HEK293 (cell line): ENCODE results near the gene VSTM2L.

Source experiments
- CTCF ChIA-PET: fragments of 350-600 bp; formaldehyde crosslinking; extraction: SDS; loops from one replicate; lab custom pipeline; 2021; ENCODE audit warnings: antibody characterized with exemption; lab: Yijun Ruan, JAX
- POLR2A ChIA-PET: fragments of 300-600 bp; formaldehyde crosslinking; extraction: SDS; loops from one replicate; lab custom pipeline; 2020; ENCODE audit warnings: antibody characterized with exemption, inconsistent platforms; lab: Yijun Ruan, JAX
- H3K27ac ChIP-seq: fragments of 200-500 bp; sonication (Bioruptor generic); 2 replicates; pipeline ENCODE4 v1.5.1; 2014; ENCODE audit warnings: low read depth, low read length, control low read depth, inconsistent platforms; ENCODE audit errors: extremely low read depth
- H3K36me3 ChIP-seq, 2 experiments: fragments of 200-500 bp in 1 of 2; sonication (Bioruptor generic) in 1 of 2; 1 replicate in 1 of 2; 2 replicates in 1 of 2; pipeline ENCODE4 v1.5.1; 2014 to 2017; ENCODE audit warnings: inconsistent platforms in 2 of 2, low read length in 2 of 2; ENCODE audit not compliant: control insufficient read depth in 2 of 2, insufficient read depth in 1 of 2
- H3K4me1 ChIP-seq: fragments of 200-500 bp; sonication (Bioruptor generic); 2 replicates; pipeline ENCODE4 v1.5.1; 2014; ENCODE audit warnings: mild to moderate bottlenecking, low read length, inconsistent platforms; ENCODE audit not compliant: control insufficient read depth, insufficient read depth
- H3K4me3 ChIP-seq: 2 replicates; pipeline ENCODE4 v1.5.1; 2011; ENCODE audit warnings: low read depth, mild to moderate bottlenecking, control low read depth, low read length, moderate library complexity
- H3K9me3 ChIP-seq: fragments of 200-500 bp; sonication (Bioruptor generic); 2 replicates; pipeline ENCODE4 v1.5.1; 2014; ENCODE audit warnings: low read depth, low read length, inconsistent platforms; ENCODE audit not compliant: control insufficient read depth, insufficient read depth
- ATF2 ChIP-seq: fragments of 450-650 bp; formaldehyde crosslinking; IDR thresholded peaks from 2 replicates; pipeline ENCODE4 v1.5.1; 2016; ENCODE audit warnings: missing biosample characterization, missing genetic modification characterization, low read depth
- CTCF ChIP-seq: fragments of 450-650 bp; formaldehyde crosslinking; IDR thresholded peaks from 2 replicates; pipeline ENCODE4 v1.5.1; 2016; ENCODE audit warnings: missing biosample characterization, missing genetic modification characterization
- HOXA7 ChIP-seq: sonication (generic); formaldehyde crosslinking; IDR thresholded peaks from 2 replicates; pipeline ENCODE4 v1.8.1; 2022; ENCODE audit warnings: missing genetic modification reagents, borderline replicate concordance
- HOXD13 ChIP-seq: sonication (generic); formaldehyde crosslinking; IDR thresholded peaks from 2 replicates; pipeline ENCODE4 v1.8.0; 2022; ENCODE audit warnings: missing genetic modification reagents, borderline replicate concordance
- OVOL3 ChIP-seq: fragments of 450-650 bp; formaldehyde crosslinking; IDR thresholded peaks from 2 replicates; pipeline ENCODE4 v1.5.1; 2016; ENCODE audit warnings: missing biosample characterization, missing genetic modification characterization
- PRDM10 ChIP-seq: fragments of 450-650 bp; formaldehyde crosslinking; IDR thresholded peaks from 2 replicates; pipeline ENCODE4 v1.5.1; 2016; ENCODE audit warnings: missing biosample characterization, missing genetic modification characterization
- SP3 ChIP-seq: fragments of 450-650 bp; formaldehyde crosslinking; IDR thresholded peaks from 2 replicates; pipeline ENCODE4 v1.5.1; 2016; ENCODE audit warnings: missing biosample characterization, missing genetic modification characterization
- ZBTB8A ChIP-seq: fragments of 450-650 bp; formaldehyde crosslinking; IDR thresholded peaks from 2 replicates; pipeline ENCODE4 v1.5.1; 2016; ENCODE audit warnings: missing biosample characterization, missing genetic modification characterization
- ZNF174 ChIP-seq: fragments of 450-650 bp; formaldehyde crosslinking; IDR thresholded peaks from 2 replicates; pipeline ENCODE4 v1.5.0; 2017; ENCODE audit warnings: missing biosample characterization, mild to moderate bottlenecking, missing genetic modification characterization
- ZNF24 ChIP-seq: fragments of 450-650 bp; formaldehyde crosslinking; IDR thresholded peaks from 2 replicates; pipeline ENCODE4 v1.5.1; 2016; ENCODE audit warnings: missing biosample characterization, missing genetic modification characterization
- ZNF404 ChIP-seq: fragments of 450-650 bp; formaldehyde crosslinking; IDR thresholded peaks from 2 replicates; pipeline ENCODE4 v1.5.1; 2017; ENCODE audit warnings: missing biosample characterization, missing genetic modification characterization
- ZNF48 ChIP-seq: fragments of 450-650 bp; formaldehyde crosslinking; IDR thresholded peaks from 2 replicates; pipeline ENCODE4 v1.5.1; 2016; ENCODE audit warnings: missing biosample characterization, missing genetic modification characterization
- ZNF518A ChIP-seq: fragments of 450-650 bp; formaldehyde crosslinking; conservative IDR thresholded peaks from 2 replicates; pipeline ENCODE4 v1.5.1; 2016; ENCODE audit warnings: low read depth, missing biosample characterization, missing genetic modification characterization
- ZNF610 ChIP-seq: fragments of 450-650 bp; formaldehyde crosslinking; IDR thresholded peaks from 2 replicates; pipeline ENCODE4 v1.5.1; 2016; ENCODE audit warnings: missing biosample characterization, missing genetic modification characterization, borderline replicate concordance
- ZNF639 ChIP-seq: fragments of 450-650 bp; formaldehyde crosslinking; IDR thresholded peaks from 2 replicates; pipeline ENCODE4 v1.5.1; 2016; ENCODE audit warnings: missing biosample characterization, missing genetic modification characterization
- ZNF654 ChIP-seq: fragments of 450-650 bp; formaldehyde crosslinking; IDR thresholded peaks from 2 replicates; pipeline ENCODE4 v1.5.1; 2016; ENCODE audit warnings: low read depth, missing biosample characterization, missing genetic modification characterization
- ZNF664 ChIP-seq: fragments of 450-650 bp; formaldehyde crosslinking; IDR thresholded peaks from 2 replicates; pipeline ENCODE4 v1.5.1; 2016; ENCODE audit warnings: missing biosample characterization, missing genetic modification characterization
- ZNF776 ChIP-seq: fragments of 450-650 bp; formaldehyde crosslinking; IDR thresholded peaks from 2 replicates; pipeline ENCODE4 v1.5.0; 2017; ENCODE audit warnings: missing biosample characterization, missing genetic modification characterization, borderline replicate concordance
- ZNF777 ChIP-seq: fragments of 450-650 bp; formaldehyde crosslinking; IDR thresholded peaks from 2 replicates; pipeline ENCODE4 v1.5.1; 2017; ENCODE audit warnings: missing biosample characterization, missing genetic modification characterization, borderline replicate concordance
- ZNF785 ChIP-seq: fragments of 450-650 bp; formaldehyde crosslinking; IDR thresholded peaks from 2 replicates; pipeline ENCODE4 v1.5.1; 2016; ENCODE audit warnings: missing biosample characterization, missing genetic modification characterization
- ZNF792 ChIP-seq: fragments of 450-650 bp; formaldehyde crosslinking; IDR thresholded peaks from 2 replicates; pipeline ENCODE4 v1.5.1; 2016; ENCODE audit warnings: missing biosample characterization, missing genetic modification characterization
- ZSCAN30 ChIP-seq: fragments of 450-650 bp; IDR thresholded peaks from 2 replicates; pipeline ENCODE4 v1.5.1; 2018; ENCODE audit warnings: missing biosample characterization, mild to moderate bottlenecking, missing genetic modification characterization, moderate library complexity

Gene VSTM2L

GRCh38 chr20:37931153-37931922, 28.4 kb downstream of the VSTM2L start:
- H3K9me3 ChIP-seq: no peaks in the 10 kb centered on the region
- POLR2A ChIA-PET: no interaction called here
- no peak overlapping the region for H3K27ac ChIP-seq
- no peaks in the 10 kb centered on the region for H3K36me3 ChIP-seq
- CTCF ChIA-PET: interaction anchor here (0.6 kb wide), 1 partner anchor 61 kb away, joined by 4 read pairs; no protein-coding TSS in a partner anchor
- H3K4me1 ChIP-seq: no peaks in the 10 kb centered on the region
- TF ChIP-seq HOXA7 (CRISPR knock-in tag) (no peak), ZNF518A (tag by site-specific recombination) (no peak), OVOL3 (tag by site-specific recombination) (no peak), ZNF48 (tag by site-specific recombination) (no peak), ZBTB8A (tag by site-specific recombination) (no peak), ZNF174 (tag by site-specific recombination) (no peak), ZNF610 (tag by site-specific recombination) (no peak), ZNF24 (no peak), ZSCAN30 (tag by site-specific recombination) (no peak), ATF2 (tag by site-specific recombination) (no peak)
- TF ChIP-seq, all 188 proteins: peak for 0
- no peak overlapping the region for H3K4me3 ChIP-seq

GRCh38 chr20:37932074-37932473, 29.1 kb downstream of the VSTM2L start:
- ChIA-PET POLR2A (no interaction called here), CTCF (no interaction called here)
- Histone ChIP-seq H3K4me3 (no peak overlapping the region), H3K27ac (no peak overlapping the region), H3K36me3 (no peaks in the 10 kb centered on the region), H3K9me3 (no peaks in the 10 kb centered on the region), H3K4me1 (no peaks in the 10 kb centered on the region)
- no peak for TF ChIP-seq HOXD13 (CRISPR knock-in tag)
- TF ChIP-seq ZNF792: no peak
- no peak for TF ChIP-seq CTCF (tag by site-specific recombination)
- no peak for TF ChIP-seq ZNF785 (tag by site-specific recombination)
- TF ChIP-seq ZNF654: no peak
- no peak for TF ChIP-seq ZNF404 (tag by site-specific recombination)
- TF ChIP-seq ZNF776 (tag by site-specific recombination): no peak
- no peak for TF ChIP-seq ZNF639 (tag by site-specific recombination)
- TF ChIP-seq PRDM10 (tag by site-specific recombination): no peak
- TF ChIP-seq SP3 (tag by site-specific recombination): no peak
- TF ChIP-seq ZNF777 (tag by site-specific recombination): no peak
- no peak for TF ChIP-seq ZNF664 (tag by site-specific recombination)
